Activated CD4-positive, alpha-beta T cell treated with anti-CD3 and anti-CD28 coated beads, Interleukin-10, Interleukin-2, amounts not matched to agents 100 ng/mL and 50 ng/mL, durations not matched to agents 16 hours and 8 hours (primary cell): ENCODE results near the gene EIF3I.

Source experiments
- DNase-seq: peaks from one replicate; pipeline ENCODE4 v3.0.0-alpha.2; 2020

EIF3I gene

GRCh38 chr1:32198237-32199042 is 23.8 kb upstream of the EIF3I start:
- DNase-seq, result no peak

DNA sequence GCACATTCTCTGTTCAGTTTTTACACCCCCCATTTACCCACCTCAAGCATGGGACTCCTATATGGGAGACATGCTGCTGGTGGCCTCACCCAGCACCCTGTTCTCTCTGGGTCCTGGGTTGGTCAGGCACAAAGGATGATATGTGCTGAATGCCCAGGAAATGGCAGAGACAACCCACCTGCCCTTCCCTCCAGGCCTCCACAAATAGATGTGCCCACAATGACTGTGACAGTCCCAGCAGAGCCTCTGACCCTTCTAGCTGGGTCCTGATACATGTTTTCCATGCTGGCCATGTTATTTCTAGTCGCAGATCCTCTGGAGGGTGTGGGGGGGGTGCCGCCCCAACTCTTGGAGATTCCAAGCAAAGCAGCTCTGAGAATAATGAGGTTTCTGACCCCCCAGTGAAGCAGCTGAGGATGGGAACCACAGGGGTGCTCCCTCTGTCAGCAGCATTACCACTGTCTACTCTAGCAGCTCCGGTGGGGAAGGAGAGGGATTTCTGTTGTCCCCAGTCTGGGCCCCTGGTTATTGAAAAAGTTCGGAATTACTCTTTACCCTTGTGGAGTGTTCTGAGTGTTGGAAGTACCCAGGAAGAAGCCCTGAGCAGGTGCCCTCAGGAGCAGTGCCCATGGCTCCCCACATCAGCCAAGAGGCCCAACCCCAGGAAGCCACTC is 23.0 kb upstream of the EIF3I start:
- DNase-seq, result no peak

DNA sequence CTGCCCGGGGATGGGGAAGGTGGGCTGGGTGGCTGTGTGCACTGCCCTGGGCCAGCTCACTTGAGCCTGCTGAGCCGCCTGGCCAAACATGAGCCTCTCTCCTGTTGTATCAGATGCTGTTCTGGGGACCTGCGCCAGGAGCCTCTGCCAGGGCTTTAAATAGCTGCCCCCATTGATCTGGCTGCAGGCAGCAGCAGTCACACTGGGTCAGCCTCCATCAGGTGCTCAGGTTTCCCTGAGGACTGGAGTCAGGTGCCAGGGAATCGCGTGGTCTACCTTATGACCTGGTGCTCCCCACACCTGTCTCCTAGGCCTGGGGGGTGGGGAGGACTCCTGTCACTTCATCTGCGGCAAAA is 22.5 kb upstream of the EIF3I start:
- no peak for DNase-seq

DNA sequence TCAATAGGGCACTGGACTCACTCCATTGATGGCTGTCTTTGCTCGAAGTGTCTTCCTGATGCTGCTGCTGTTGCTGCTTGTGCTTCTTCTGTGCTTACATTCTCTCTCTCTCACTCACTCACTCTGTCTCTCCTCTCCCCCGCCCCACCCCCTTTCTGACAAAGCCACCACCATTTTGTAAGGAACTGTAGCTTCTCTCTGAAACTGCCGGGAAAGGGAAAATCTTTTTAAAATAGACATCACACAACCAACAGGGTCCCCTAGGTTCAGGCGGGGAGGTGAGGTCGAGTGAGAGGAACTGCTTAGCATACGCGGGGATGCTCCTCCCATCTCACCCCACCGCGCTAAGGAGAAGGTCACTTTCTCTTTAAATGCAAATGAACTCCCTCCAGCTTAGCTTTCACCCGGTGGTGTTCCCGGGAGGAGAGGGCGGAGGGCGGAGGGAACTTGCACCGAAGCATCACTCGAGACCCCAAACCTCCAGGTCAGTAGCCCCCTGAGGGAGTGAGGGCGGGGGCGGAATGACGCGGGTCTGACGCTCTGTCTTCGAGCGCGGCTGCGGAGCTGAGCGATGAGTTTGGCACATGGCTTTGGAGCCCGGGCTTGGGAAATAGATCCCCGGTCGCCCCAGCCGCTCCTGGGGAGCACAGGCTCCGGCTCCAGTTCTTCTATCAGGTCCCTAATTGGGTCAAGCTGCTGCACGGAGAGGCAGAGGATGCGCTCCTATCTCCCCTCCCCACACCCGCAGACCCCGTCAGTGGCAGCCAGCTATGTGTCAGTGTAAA is 21.8 kb upstream of the EIF3I start, which contains the start of gene CCDC28B:
CCDC28B (plus strand) TSS at position 370 of the 785 bp plus-strand sequence. CDS start 1,341 bp downstream, outside the sequence.
- peak; percentile 50 for DNase-seq

- DNase-seq, result peak; percentile 83
These were observed 21.0 kb upstream of the EIF3I start for GRCh38 chr1:32201011-32201855.

GRCh38 chr1:32204943-32205361 is 17.3 kb upstream of the EIF3I start:
- DNase-seq, result no peak

DNA sequence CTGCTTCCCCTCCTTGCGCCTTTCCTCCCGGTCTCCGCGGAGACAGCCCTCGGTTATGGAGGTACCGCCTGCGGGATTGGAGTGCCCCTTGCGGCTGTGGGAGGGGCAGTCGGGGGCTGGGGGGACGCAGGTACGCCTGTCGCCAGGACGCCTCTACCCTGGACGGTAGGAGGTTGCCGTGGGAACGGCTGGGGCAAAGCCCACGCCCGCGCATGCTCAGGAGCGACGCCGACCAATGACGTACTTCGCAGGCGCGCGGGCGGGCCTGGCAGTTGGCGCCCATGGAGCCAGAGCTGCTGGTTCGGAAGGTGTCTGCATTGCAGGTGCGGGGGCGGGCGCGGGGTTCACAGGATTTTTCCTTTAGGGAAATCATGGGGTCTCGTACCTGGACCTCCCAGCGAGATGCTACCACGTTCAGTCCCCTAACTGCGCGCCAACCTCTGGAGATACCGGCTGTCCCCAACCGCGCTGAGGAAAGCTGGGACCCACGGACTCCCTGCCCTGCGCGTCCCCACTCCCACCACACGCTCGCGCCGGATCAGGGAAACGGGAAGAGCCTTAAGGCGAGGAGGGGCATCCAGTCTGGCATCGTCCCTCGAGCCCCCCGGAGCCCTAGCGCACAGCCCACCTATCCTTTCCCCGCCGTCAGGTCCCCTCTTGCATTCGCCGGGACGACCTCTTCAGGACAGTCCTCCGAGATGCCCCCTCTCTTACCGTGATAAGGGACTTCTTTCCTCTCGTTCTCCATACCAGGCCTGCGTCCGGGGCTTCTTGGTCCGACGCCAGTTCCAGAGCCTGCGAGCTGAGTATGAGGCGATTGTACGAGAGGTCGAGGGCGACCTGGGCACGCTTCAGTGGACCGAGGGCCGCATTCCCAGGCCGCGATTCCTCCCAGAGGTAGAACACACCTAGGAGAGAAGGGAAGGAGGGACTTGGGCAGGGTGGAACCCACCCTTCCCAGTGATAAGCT is 16.5 kb upstream of the EIF3I start, which contains the start of gene IQCC:
IQCC (plus strand) TSS at position 271 of the 970 bp plus-strand sequence; CDS start at position 282, 11 bp downstream.
- DNase-seq, result peak; percentile 91

DNA sequence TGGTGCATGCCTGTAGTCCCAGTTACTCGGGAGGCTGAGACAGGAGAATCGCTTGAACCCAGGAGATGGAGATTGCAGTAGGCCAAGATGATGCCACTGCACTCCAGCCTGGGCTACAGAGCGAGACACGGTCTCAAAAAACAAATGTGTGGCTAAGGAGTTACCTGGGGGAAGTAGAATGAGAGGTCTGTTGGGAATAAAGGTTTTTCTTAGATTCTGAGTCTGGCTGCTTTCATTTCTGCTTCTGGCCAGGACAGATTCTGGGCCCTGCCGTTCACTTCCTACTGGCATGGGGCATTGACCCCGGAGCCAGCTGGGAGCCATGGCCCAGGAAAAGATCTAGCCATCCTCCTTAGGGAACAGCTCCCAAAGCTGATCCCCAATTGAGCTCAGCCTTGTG is 13.7 kb upstream of the EIF3I start:
- DNase-seq, result no peak

GRCh38 chr1:32208891-32209328 is 13.3 kb upstream of the EIF3I start, which contains the start of gene DCDC2B:
Gene DCDC2B, plus strand, starts transcription at chr1:32209089. Its CDS starts 5 bp downstream, at chr1:32209094.
- no peak for DNase-seq

DNA sequence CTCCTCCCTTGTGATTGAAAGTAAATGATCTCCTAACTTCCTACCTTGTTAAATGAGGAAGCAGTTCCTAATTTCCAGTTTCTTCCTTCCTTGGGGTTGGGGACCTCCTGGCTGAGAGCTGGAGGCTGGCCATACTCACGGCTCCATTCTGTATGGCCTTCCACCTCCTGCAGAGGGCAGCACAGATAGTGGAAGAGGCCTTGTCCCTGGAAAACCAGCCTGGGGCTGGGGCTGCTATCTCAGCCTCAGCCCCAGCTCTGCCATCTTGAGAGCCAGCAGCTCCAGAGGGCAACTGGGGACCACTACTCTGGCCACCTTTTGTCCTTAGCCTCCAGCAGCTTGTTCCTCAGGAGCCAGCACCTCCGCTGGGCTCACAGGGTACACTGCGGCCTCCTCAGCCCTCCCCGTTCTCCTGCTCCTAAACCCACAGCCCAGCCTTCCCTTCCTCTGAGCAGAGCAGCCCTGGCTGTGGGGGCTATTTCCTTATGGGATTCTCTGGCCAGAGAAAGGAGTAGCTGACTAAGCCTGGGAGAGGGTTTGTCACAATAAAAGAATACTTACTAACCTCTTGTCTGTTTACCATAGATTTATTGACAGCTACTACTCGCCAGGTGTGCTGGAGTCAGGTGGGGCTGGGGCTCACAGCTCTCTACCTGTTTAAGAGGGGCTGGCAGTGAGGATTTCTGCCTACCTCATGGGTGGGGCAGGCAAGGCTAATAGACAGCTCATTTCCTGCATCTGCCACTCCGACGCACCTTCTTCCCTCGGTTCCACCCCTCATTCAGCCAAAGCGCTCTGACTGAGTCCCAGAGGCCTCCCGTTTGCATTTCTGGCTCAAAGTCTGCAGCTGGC is 6.4 kb upstream of the EIF3I start:
- DNase-seq, result peak; percentile 70

DNA sequence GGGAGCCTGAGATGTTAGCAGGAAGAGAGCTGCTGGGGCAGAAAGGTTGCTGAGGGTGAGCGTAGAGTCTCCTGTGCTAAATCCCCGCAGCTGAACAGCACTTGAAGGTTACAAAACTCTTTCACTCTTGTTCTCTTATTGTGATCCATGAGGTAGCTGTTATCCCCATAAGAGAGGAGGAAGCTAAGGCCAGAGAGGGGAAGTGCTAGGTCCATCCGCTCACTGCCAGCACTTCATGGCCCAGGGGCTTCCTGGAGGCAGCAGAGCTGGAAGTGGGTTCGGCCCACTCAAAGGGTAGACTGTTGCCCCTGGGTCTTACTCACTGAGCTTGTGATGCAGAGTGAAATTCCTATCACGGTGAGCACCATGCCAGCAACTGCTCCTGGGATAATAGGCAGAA is 5.6 kb upstream of the EIF3I start:
- no peak for DNase-seq

- no peak for DNase-seq
These were observed 3.2 kb upstream of the EIF3I start for GRCh38 chr1:32219022-32219421.

GRCh38 chr1:32220746-32221580 is 1.2 kb upstream of the EIF3I start:
- no peak for DNase-seq

DNA sequence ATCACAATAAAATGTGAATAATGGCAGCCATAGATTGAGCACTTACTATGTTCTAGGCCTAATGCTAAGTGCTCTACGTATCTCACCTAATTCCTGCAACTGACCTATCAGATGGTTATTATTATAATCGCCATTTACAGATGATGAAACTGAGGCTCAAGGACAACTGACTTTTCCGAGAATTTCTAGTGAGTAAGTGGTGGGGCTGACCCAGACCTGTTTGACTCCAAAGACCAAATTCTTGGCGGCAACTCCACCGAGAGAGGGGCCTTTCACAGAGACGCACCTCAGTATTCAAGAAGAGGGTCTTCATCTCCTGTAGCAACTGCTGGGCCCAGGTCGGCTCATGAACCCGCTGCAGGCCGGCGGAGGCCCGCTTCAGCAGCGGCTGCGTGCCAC is 627 bp upstream of the EIF3I start:
- DNase-seq, result no peak

- DNase-seq, result no peak
These were observed 1.5 kb downstream of the EIF3I start for GRCh38 chr1:32223683-32224082.

GRCh38 chr1:32224285-32224684 is 2.1 kb downstream of the EIF3I start:
- DNase-seq, result no peak

GRCh38 chr1:32228771-32229170 is 6.6 kb downstream of the EIF3I start:
- no peak for DNase-seq

GRCh38 chr1:32231843-32232432 is 9.7 kb downstream of the EIF3I start:
- DNase-seq, result no peak
